Ammon's horn (tissue), 1 donor: ENCODE results near the gene CDK18.

ENCODE experiments used
- DNase-seq: peaks from one replicate; pipeline ENCODE4 v3.0.0-alpha.2; 2016; ENCODE audit warnings: low spot score

The CDK18 gene

DNA sequence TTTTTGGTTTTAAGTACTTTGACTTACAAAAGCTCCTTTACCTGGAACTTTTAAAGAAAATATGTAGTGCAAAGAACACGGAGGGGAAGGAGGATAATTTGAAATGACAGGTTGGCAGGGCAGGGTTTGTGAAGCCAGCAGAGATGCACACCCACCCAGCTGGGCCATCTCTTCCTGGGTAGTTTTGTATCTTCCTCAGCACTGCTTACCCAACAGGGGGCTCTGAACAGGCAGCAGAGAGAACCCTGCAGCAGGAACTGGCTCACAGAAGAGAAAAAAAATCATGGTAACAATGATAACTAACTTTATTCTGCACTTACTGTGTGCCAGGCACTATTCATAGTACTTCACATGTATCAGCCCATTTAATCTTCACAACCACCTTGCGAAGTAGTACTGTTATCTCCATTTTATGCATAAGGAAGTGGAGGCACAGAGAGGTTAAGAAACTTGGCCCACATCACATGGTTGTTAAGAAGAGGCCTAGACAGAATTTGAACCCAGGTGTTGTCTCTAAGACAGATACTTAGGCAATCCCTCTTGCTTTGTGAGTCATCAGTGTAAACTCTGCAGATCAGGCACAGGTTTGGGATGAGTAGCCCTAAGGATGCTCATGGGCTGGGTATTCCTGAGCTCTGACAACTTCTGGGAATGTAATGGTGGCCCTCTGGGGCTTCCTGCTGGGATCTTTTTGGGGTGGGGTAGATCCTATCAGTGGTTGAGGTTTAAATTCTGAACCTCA lies 66.5 kb downstream of the CDK18 start:
- no peak for DNase-seq

DNA sequence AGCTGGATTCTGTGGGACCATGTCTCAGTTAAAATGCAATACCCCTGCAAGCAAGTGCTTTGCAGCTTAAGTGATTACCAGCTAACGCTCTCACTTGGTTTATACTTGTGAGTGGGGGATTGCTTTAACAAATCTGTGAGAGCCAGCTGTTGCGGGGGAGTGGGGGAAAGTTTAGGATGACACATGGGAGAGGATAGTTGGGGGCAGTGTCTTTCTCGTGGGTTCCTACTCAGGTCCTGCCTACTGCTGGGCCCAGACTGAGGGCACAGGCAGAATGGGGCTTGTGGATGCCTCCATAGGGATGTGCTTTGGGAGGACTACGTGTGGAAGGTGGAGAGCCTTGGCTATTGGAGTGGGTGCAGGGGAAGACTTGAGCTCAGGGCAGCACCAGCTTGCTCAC lies 67.3 kb downstream of the CDK18 start:
- DNase-seq, result no peak

DNA sequence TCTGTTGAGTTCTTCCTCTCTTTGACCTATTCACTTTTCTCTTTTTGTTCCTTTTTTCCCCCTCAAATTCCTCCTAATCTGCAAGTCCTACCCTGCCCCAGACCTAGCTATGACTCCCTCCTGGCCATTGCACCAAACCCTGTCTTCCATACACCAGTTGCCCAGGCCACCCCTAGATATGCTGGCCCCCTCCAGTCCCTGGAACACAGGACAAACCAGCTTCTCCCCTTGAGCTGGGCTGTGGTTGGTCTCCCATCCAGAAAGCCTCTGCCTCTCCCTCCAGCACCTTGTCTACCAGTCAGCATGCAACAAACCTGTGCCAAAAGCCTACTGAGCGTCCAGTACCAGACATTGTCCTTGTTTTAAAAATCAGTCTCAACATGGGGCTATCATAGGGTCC lies 68.0 kb downstream of the CDK18 start:
- no peak for DNase-seq

DNA sequence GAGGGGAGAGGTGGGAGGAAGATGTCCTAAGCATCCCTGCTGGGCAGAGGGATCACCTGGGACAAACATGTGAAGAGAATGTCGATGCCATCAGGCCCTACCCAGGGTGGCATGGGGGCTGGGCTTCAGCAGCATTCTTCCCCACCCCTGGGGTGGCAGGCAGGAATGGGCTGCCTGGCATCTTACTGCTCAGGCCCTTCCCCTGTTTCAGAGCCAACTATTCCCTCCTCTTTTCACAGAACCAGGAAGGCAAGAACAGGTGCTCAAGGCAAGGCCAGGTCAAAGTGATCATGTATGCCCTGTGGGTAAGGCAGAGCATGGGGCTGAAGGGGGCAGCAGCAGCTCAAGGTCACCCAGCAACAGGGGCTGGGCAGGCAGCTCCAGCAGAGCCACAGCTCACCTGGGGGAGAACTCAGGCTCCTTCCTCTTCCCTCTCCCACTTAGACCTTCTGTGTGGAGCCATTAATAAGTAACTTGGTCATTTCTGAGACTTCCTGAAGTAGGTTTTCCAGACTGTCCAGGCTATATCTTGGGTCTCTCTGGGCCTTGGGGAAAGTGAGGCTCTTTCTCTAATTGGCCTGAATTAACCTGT lies 70.9 kb downstream of the CDK18 start:
- no peak for DNase-seq

DNA sequence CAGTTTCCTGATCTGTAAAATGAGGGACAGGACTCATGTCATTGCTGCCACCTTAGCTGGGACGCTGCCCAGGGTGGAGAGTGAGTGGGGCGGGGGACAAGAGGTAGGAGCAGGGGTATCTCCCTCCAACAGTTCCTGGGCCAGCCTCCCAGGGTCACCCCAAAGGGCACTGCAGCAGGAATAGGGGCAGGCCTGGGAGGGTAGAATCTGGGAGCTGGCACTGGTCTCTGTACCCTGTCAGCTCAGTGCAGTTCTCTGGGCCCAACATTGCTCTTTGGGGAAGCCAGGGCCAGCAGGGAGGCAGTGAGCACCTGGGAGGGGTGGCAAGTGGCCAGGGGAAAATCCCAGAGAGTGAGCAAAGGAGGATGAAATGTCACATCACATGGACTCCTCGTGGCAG lies 71.5 kb downstream of the CDK18 start:
- no peak for DNase-seq

DNA sequence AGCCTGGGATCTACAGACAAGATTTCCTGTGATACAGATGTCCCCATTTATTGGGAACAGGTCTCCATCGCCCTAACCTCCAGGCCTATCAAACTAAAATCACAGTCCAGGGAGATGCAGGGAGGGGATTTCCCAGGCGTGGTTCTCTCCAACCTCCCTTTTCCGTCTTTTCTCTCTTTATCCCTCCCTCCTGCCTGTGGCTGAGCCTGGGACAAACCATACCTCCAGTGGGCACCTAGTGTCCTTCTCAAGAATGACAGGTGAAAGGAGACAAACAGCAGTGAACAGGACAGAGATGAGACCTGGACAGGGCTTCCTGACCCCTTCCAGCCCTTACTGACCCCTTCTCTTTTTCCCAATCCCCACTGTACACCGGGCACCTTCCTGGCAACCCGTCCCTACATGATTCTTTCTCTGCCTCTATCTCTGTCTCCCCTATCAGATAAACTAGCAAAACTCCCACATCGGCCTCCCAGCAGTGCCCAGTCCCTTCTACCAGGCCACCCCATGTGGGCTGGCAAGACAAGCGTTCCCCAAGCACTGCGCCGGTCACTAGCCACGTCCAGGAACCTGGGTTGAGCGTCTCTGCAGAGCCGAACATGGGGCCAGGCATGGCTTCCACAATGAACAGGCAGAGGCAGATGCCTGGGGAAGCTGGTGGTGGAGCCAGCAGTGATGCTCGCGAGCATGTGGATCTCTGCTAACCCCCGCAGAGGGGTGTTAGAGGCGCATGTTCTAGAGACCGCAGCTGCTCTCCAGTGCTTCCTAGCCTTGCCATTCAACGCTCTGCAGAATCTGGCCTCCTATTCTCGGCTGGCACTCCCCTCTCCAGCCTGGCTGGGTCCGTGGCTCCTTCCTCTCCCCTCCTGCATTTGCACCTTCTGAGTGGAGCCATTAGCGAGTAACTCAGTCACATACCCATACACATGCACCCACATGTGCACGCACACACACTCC lies 72.6 kb downstream of the CDK18 start:
- no peak for DNase-seq

DNA sequence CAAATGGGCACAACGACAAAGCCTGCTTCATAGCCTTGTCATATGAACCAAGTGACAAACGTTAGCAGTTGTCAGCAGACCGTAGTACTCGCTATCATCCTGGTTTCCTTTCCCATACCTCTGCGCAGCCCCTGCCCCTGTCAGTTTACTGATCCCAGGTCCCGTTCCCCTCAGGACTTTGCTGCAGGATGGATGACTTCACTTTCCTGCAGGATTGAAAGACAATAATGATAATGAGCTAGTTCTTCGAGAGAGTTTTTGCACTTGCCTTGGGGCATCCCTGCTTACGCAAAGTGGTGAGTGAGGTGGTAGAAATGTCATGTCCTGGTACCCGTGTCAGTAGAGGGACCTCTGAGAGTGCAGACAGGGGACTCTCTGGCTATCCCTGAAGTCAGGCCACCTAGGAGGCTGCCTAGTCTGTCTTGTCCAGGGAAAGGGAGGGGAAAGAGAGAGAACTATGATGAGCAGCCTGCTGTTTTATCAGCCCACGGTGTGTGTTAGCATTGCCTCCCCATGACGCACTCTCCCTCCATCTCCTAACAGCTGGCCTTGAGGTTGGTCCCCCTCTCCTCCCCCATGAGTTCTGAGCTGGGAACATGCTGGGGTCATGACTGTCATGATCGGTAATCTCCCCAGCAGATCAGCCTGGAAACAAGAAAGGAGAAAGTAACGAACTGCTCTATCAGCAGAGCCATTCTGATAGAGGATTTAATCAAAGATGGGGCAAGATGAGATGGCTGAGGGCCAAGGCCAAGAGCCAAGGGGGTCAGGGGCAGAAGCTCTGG lies 73.6 kb downstream of the CDK18 start:
- no peak for DNase-seq

DNA sequence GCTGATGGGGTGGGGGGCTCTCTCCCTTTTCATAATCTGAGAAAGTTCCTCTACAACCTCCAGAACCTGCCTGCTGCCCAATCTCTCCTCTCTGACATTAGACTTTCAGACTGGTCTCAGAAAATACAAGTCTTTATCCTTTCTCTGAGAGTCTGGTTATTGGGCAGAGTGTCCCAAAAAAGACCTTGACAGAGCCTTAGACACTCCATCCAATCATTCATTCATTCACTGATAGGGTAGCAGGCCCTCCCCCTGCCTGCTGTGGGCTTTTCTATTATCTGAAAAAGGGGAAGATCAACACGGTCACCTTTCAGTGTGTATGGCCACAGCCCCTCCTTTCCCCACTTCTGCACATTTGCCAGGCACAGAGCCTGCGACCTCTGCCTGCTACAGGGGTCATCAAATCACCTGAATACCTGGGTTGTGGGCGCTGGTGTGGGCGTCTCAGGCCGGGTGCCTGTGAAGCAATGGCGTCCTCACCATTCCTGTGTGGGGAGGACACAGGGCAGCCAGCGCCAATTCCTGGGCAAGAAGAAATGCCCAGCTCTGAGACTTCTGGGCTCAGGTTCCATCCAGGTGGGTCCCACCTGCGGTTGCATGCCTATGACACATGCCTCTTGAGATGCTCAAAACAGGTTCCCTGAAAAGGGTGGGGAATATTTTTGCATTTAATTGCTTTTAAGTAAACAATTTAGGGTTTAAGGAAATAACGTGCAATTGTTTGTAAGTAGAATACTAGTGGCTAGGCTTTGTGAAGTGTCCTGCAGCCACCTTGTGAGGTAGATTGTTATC lies 74.5 kb downstream of the CDK18 start:
- DNase-seq, result no peak

DNA sequence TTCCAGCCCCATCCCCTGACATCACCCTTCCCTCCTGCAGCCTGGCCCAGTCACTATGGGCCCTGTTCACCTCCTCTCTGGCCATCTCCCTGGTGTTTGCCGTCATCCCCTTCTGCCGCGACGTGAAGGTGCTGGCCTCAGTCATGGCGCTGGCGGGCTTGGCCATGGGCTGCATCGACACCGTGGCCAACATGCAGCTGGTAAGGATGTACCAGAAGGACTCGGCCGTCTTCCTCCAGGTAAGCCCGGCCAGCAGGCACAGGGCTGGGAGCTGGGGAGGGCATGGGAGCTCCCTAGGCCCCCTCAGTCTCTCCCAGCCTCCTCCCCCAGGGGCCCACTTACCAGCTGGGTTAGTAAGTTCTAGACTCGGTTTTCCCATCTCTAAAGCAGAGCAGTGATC lies 75.2 kb downstream of the CDK18 start:
- no peak for DNase-seq

DNA sequence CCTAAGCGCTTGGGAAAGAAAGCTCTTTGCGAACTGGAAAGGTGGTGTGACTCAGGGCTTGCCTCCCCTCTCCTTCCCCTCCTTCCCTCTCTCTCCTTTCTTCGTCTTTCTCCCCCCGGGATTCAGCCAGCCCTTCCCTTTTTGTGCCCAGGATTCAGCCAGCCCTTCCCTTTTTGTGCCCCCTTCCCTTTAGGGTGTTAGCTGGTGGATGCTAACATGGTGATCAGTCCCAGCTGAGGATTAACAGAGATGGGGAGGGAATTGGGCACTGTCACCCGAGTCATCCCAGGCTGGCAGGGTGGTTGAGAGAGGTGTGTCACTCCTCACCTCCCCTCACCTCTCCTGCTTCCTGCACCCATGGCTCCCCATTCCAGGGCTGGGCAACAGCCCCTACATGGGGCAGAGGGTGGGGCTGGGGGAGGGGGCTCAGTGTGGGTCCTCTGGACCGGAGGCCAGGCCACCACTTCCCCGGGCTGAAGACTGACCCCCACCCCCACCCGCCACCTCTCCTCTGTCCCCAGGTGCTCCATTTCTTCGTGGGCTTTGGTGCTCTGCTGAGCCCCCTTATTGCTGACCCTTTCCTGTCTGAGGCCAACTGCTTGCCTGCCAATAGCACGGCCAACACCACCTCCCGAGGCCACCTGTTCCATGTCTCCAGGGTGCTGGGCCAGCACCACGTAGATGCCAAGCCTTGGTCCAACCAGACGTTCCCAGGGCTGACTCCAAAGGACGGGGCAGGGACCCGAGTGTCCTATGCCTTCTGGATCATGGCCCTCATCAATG lies 75.9 kb downstream of the CDK18 start:
- no peak for DNase-seq

DNA sequence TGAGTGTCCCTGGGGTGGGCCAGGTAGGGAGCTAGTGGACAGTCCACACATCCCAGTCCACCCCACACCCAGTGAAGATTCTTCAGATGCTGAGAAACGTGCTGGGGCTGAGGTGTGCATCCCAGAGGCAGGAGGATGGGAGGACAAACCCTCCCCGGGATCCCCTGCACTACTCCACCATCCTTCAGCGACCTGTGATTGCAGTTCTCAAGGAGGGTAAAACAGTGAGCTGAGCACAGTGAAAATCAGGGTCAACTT lies 76.4 kb downstream of the CDK18 start:
- DNase-seq, result no peak

DNA sequence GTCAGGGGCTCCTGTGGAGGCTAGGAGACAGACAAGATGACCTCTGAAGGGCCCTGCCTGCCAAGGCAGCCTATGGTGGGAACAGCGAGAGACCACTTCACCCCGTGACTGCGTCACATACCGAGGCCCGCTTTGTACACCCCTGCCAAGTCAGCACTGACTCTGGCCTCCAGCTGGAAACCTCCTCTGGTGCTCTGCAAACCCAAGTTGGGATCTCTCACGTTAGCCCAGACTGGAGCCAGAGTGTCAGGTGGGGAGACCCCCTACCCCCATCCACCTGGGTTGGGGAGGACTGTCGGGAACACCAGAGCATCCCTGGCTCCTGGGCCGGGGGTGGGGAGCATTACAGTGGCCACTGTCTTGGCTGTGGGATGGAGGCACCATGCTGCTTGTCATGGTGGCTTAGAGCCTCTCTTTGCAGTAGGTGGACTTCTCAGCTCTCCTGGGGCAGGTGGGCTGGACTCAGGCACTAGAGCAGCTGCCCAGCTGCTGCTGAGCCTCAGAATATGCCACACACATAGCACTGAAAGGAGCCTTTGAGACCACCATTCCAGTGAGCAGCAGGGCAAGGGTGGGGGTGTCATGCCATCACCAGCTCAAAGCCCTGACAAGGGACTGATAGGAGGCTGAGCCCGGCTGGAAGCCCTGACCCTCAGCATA lies 77.0 kb downstream of the CDK18 start:
- no peak for DNase-seq

DNA sequence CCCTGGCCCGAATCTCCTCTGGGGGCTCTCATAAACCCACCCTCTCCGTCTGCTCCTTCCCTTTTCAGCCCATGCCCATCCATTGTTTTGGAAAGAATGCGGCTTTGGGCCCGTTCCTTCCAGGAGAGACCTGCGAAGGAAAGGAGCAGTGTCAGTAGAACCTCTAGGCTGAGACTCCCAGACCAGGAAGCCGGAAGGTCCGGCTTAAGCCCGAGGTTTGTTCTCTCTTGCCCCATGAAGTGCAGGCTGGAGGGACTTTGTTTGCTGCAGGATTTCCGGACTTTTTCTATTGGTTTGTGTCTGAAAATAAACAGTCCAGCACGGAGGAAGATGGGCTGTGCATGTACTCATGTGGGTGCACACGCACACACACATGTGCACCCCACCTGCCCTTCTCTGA lies 77.6 kb downstream of the CDK18 start:
- no peak for DNase-seq
